Naive thymus-derived CD8-positive, alpha-beta T cell (primary cell): ENCODE data around the gene PGS1. TPM values are rescaled to one million over a fixed set of nuclear protein-coding genes. Genes with fewer than 3 reads are reported as not detected.

Source experiments
- ATAC-seq, 2 donors: fragments of 150-1000 bp; cut with Tn5 transposase in 1 of 2; sonication (Bioruptor Pico), chemical (Tn5 transposase) in 1 of 2; 1 replicate in 1 of 2; 2 replicates in 1 of 2; pipeline ENCODE4 v1.10.0; 2021; ENCODE audit warnings: mild to moderate bottlenecking in 2 of 2, moderate library complexity in 2 of 2
- POLR2A ChIA-PET: fragments of 350-600 bp; sonication (Branson Sonifier 250); formaldehyde crosslinking; loops from one replicate; lab custom pipeline; 2021; ENCODE audit warnings: antibody characterized with exemption; lab: Charles Lee
- DNase-seq, 10 donors: peaks; one replicate each; pipeline versions ENCODE4 v3.0.0 to v3.0.0-alpha.2; 2020 to 2022
- H3K27ac Mint-ChIP-seq, 10 donors: one replicate each; pipeline ENCODE4 v1.8.0; 2020 to 2022; ENCODE audit warnings: mild to moderate bottlenecking in 10 of 10, mixed read lengths in 10 of 10, moderate library complexity in 4 of 10, inconsistent platforms in 1 of 10
- H3K27me3 Mint-ChIP-seq, 5 donors: one replicate each; pipeline ENCODE4 v1.8.0; 2021 to 2022; ENCODE audit warnings: mixed read lengths in 5 of 5
- H3K36me3 Mint-ChIP-seq, 3 donors: one replicate each; pipeline ENCODE4 v1.8.0; 2020 to 2022; ENCODE audit warnings: mixed read lengths in 3 of 3, mild to moderate bottlenecking in 2 of 3, inconsistent platforms in 1 of 3
- H3K4me1 Mint-ChIP-seq, 4 donors: one replicate each; pipeline ENCODE4 v1.8.0; 2021 to 2022; ENCODE audit warnings: mixed read lengths in 4 of 4
- H3K4me3 Mint-ChIP-seq, 10 donors: one replicate each; pipeline ENCODE4 v1.8.0; 2020 to 2022; ENCODE audit warnings: mild to moderate bottlenecking in 10 of 10, mixed read lengths in 10 of 10, moderate library complexity in 6 of 10, inconsistent platforms in 1 of 10
- H3K9me3 Mint-ChIP-seq, 9 donors: one replicate each; pipeline ENCODE4 v1.8.0; 2020 to 2022; ENCODE audit warnings: mixed read lengths in 9 of 9, mild to moderate bottlenecking in 3 of 9, inconsistent platforms in 1 of 9, moderate library complexity in 1 of 9
- polyA plus RNA-seq, 3 donors: library from polyadenylated mRNA; unstranded; fragments of 300-500 nt; fragmentation: Illumina TruSeq; gene quantifications; one replicate each; pipeline ENCODE4 v1.2.3, GENCODE V29; 2021
- total RNA-seq, 8 experiments: library from RNA in 2 of 8; stranded (reverse) in 2 of 8; gene quantifications; one replicate each; pipeline ENCODE4 v1.2.3 and lab custom pipeline; 2021 to 2026

Gene PGS1
- total and polyA plus RNA-seq, 5 experiments from 2014 or later, result 24.3 to 73.4 (median 46.6) TPM

GRCh38 chr17:78359997-78360370 lies 18.5 kb upstream of the PGS1 start, which contains the start of gene SOCS3:
TSS of gene SOCS3 (minus strand) at chr17:78360077. CDS start at chr17:78359095, 982 bp downstream.
- peaks cover 0 to 18% (median 1%) of the 10 kb centered on the region in 3 donors for H3K36me3 Mint-ChIP-seq
- DNase-seq (peak; percentile 86 to 96 (median 92)), ATAC-seq (peak; percentile 60 to 65)
- POLR2A ChIA-PET, result interaction anchor here (0.8 to 6.0 kb wide), 8 partner anchors 15 to 108 kb away, joined by 3 to 55 read pairs (median 8); partner anchors contain the start of gene PGS1
- peak within 1 kb of the TSS; percentile 59 to 99 (median 94) for H3K27ac Mint-ChIP-seq
- no peaks in the 10 kb centered on the region for H3K9me3 Mint-ChIP-seq
- H3K27me3 Mint-ChIP-seq, result no peaks in the 10 kb centered on the region
- H3K4me1 Mint-ChIP-seq, result peaks cover 21 to 54% (median 47%) of the 10 kb centered on the region in 4 donors
- peak within 1 kb of the TSS; percentile 74 to 91 (median 86) for H3K4me3 Mint-ChIP-seq

- H3K27ac Mint-ChIP-seq, result peak overlapping the region; percentile 59 to 96 (median 94)
- DNase-seq, result peak; percentile 66 to 92 (median 84)
- peaks cover 15 to 50% (median 43%) of the 10 kb centered on the region in 4 donors for H3K4me1 Mint-ChIP-seq
- H3K36me3 Mint-ChIP-seq, result peaks cover 0 to 18% (median 1%) of the 10 kb centered on the region in 3 donors
- POLR2A ChIA-PET, result interaction anchor here (1.0 to 6.0 kb wide), 8 partner anchors 15 to 109 kb away, joined by 3 to 55 read pairs (median 8); partner anchors contain the start of gene PGS1
- H3K9me3 Mint-ChIP-seq, result no peaks in the 10 kb centered on the region
- peak; percentile 15 to 29 for ATAC-seq
- H3K4me3 Mint-ChIP-seq, result peak overlapping the region; percentile 74 to 91 (median 86)
- H3K27me3 Mint-ChIP-seq, result no peaks in the 10 kb centered on the region
These were observed 17.9 kb upstream of the PGS1 start for GRCh38 chr17:78360371-78361224.

- POLR2A ChIA-PET, result interaction anchor here (1.0 to 6.0 kb wide), 6 partner anchors 16 to 110 kb away, joined by 3 to 55 read pairs (median 14); partner anchors contain the start of gene PGS1
- Mint-ChIP-seq H3K27me3 (no peaks in the 10 kb centered on the region), H3K9me3 (no peaks in the 10 kb centered on the region), H3K4me3 (peak overlapping the region; percentile 19 to 87 (median 66)), H3K36me3 (peaks cover 0 to 18% (median 1%) of the 10 kb centered on the region in 3 donors), H3K27ac (peak overlapping the region; percentile 59 to 95 (median 84)), H3K4me1 (peaks cover 9 to 43% (median 36%) of the 10 kb centered on the region in 4 donors)
- ATAC-seq (no peak), DNase-seq (no peak)
These were observed 17.2 kb upstream of the PGS1 start for GRCh38 chr17:78361225-78361701.

GRCh38 chr17:78362232-78362631 lies 16.2 kb upstream of the PGS1 start:
- peaks cover 5 to 35% (median 28%) of the 10 kb centered on the region in 4 donors for H3K4me1 Mint-ChIP-seq
- peak overlapping the region in 2 of 10 donors; percentile 1 to 25 for H3K27ac Mint-ChIP-seq
- POLR2A ChIA-PET, result interaction anchor here (0.5 to 6.0 kb wide), 6 partner anchors 16 to 597 kb away, joined by 3 to 55 read pairs (median 4); partner anchors contain the start of gene PGS1
- no peak for DNase-seq
- peaks cover 0 to 13% (median 1%) of the 10 kb centered on the region in 3 donors for H3K36me3 Mint-ChIP-seq
- H3K27me3 Mint-ChIP-seq, result peaks cover 0 to 4% (median 0%) of the 10 kb centered on the region in 5 donors
- no peaks in the 10 kb centered on the region for H3K9me3 Mint-ChIP-seq
- no peak for ATAC-seq
- H3K4me3 Mint-ChIP-seq, result no peak overlapping the region

GRCh38 chr17:78362671-78363070 lies 15.8 kb upstream of the PGS1 start:
- ATAC-seq (no peak), DNase-seq (no peak)
- POLR2A ChIA-PET, result interaction anchor here (0.5 to 6.0 kb wide), 5 partner anchors 16 to 100 kb away, joined by 3 to 55 read pairs (median 5); partner anchors contain the start of gene PGS1
- peaks cover 0 to 4% (median 0%) of the 10 kb centered on the region in 5 donors for H3K27me3 Mint-ChIP-seq
- peaks cover 5 to 31% (median 23%) of the 10 kb centered on the region in 4 donors for H3K4me1 Mint-ChIP-seq
- H3K4me3 Mint-ChIP-seq, result no peak overlapping the region
- H3K9me3 Mint-ChIP-seq, result no peaks in the 10 kb centered on the region
- H3K27ac Mint-ChIP-seq, result peak overlapping the region in 4 of 10 donors; percentile 1 to 80 (median 34)
- peaks cover 0 to 9% (median 0%) of the 10 kb centered on the region in 3 donors for H3K36me3 Mint-ChIP-seq

GRCh38 chr17:78364436-78365281 lies 13.8 kb upstream of the PGS1 start:
- POLR2A ChIA-PET, result interaction anchor here (0.6 to 1.8 kb wide), 2 partner anchors 12 to 19 kb away, joined by 3 to 4 read pairs; no protein-coding TSS in a partner anchor
- Mint-ChIP-seq H3K4me3 (no peak overlapping the region), H3K27ac (no peak overlapping the region), H3K4me1 (peaks cover 2 to 21% (median 15%) of the 10 kb centered on the region in 4 donors), H3K27me3 (peaks cover 0 to 4% (median 0%) of the 10 kb centered on the region in 5 donors), H3K36me3 (no peaks in the 10 kb centered on the region), H3K9me3 (no peaks in the 10 kb centered on the region)
- DNase-seq, result no peak
- ATAC-seq, result no peak

GRCh38 chr17:78365561-78366108 lies 12.8 kb upstream of the PGS1 start:
- no peak overlapping the region for H3K4me3 Mint-ChIP-seq
- no peaks in the 10 kb centered on the region for H3K9me3 Mint-ChIP-seq
- no peak for ATAC-seq
- no peak overlapping the region for H3K27ac Mint-ChIP-seq
- H3K4me1 Mint-ChIP-seq, result peaks cover 2 to 21% (median 14%) of the 10 kb centered on the region in 4 donors
- H3K27me3 Mint-ChIP-seq, result peaks cover 0 to 4% (median 0%) of the 10 kb centered on the region in 5 donors
- no peaks in the 10 kb centered on the region for H3K36me3 Mint-ChIP-seq
- POLR2A ChIA-PET, result interaction anchor here (1.8 kb wide), 1 partner anchor 18 kb away, joined by 4 read pairs; no protein-coding TSS in a partner anchor
- DNase-seq, result no peak

GRCh38 chr17:78366109-78366848 lies 12.2 kb upstream of the PGS1 start:
- no peak overlapping the region for H3K4me3 Mint-ChIP-seq
- peaks cover 0 to 4% (median 0%) of the 10 kb centered on the region in 5 donors for H3K27me3 Mint-ChIP-seq
- H3K27ac Mint-ChIP-seq, result no peak overlapping the region
- DNase-seq (no peak), ATAC-seq (no peak)
- no peaks in the 10 kb centered on the region for H3K36me3 Mint-ChIP-seq
- peaks cover 0 to 15% (median 10%) of the 10 kb centered on the region in 4 donors for H3K4me1 Mint-ChIP-seq
- H3K9me3 Mint-ChIP-seq, result no peaks in the 10 kb centered on the region
- POLR2A ChIA-PET, result no interaction called here

GRCh38 chr17:78367193-78367592 lies 11.3 kb upstream of the PGS1 start:
- H3K4me1 Mint-ChIP-seq, result peaks cover 0 to 11% (median 9%) of the 10 kb centered on the region in 4 donors
- no peak overlapping the region for H3K27ac Mint-ChIP-seq
- peaks cover 0 to 4% (median 0%) of the 10 kb centered on the region in 5 donors for H3K27me3 Mint-ChIP-seq
- POLR2A ChIA-PET, result interaction anchor here (1.7 kb wide), 1 partner anchor 76 kb away, joined by 5 read pairs; no protein-coding TSS in a partner anchor
- no peaks in the 10 kb centered on the region for H3K9me3 Mint-ChIP-seq
- no peak overlapping the region for H3K4me3 Mint-ChIP-seq
- ATAC-seq (no peak), DNase-seq (no peak)
- no peaks in the 10 kb centered on the region for H3K36me3 Mint-ChIP-seq

- peaks cover 0 to 9% (median 6%) of the 10 kb centered on the region in 4 donors for H3K4me1 Mint-ChIP-seq
- POLR2A ChIA-PET, result interaction anchor here (0.6 to 1.7 kb wide), 2 partner anchors 77 to 199 kb away, joined by 4 to 5 read pairs; no protein-coding TSS in a partner anchor
These were observed 10.1 kb upstream of the PGS1 start for GRCh38 chr17:78368348-78368747.

More at GRCh38 chr17:78368348-78368747, 10.1 kb upstream of the PGS1 start:
- H3K27me3 Mint-ChIP-seq, result peaks cover 0 to 4% (median 0%) of the 10 kb centered on the region in 5 donors
- H3K27ac Mint-ChIP-seq, result no peak overlapping the region
- H3K4me3 Mint-ChIP-seq, result no peak overlapping the region
- no peaks in the 10 kb centered on the region for H3K9me3 Mint-ChIP-seq
- no peak for ATAC-seq
- no peak for DNase-seq
- no peaks in the 10 kb centered on the region for H3K36me3 Mint-ChIP-seq
